Bronchial epithelial cell (primary cell): ENCODE data around the gene TNFAIP8. TPM values are rescaled to one million over a fixed set of nuclear protein-coding genes. Genes with fewer than 3 reads are reported as not detected.

Experiments used
- DNase-seq: peaks from one replicate; pipeline ENCODE4 v3.0.0-alpha.2; 2010; ENCODE audit warnings: low read depth
- FAIRE-seq: peaks from 2 replicates; lab custom pipeline; 2011; peaks lifted over from hg19 to GRCh38; lab: Jason Lieb, UNC
- H3K27me3 ChIP-seq: 2 replicates; pipeline ENCODE4 v1.5.1; 2011; ENCODE audit warnings: low read length; ENCODE audit not compliant: control insufficient read depth, insufficient read depth
- H3K36me3 ChIP-seq: 2 replicates; pipeline ENCODE4 v1.5.1; 2011; ENCODE audit warnings: low read length; ENCODE audit not compliant: control insufficient read depth, insufficient read depth
- H3K4me3 ChIP-seq: 2 replicates; pipeline ENCODE4 v1.5.1; 2011; ENCODE audit warnings: mild to moderate bottlenecking, low read depth, low read length, control low read depth
- total RNA-seq: library from RNA; depleted of rRNA; stranded (reverse); fragments of >200 nt; gene quantifications from 2 replicates; pipeline ENCODE4 v1.2.1, GENCODE V29; 2014
- TF ChIP-seq, protein P1 (sequence below): IDR thresholded peaks from 2 replicates; pipeline ENCODE4 v1.5.1; 2011; ENCODE audit warnings: mild to moderate bottlenecking, moderate library complexity, low read length, control low read depth, inconsistent platforms; ENCODE audit not compliant: insufficient read depth, severe bottlenecking

TNFAIP8 gene
- total RNA-seq, 1 donor from 2014 or later, result 51.9 TPM

DNA sequence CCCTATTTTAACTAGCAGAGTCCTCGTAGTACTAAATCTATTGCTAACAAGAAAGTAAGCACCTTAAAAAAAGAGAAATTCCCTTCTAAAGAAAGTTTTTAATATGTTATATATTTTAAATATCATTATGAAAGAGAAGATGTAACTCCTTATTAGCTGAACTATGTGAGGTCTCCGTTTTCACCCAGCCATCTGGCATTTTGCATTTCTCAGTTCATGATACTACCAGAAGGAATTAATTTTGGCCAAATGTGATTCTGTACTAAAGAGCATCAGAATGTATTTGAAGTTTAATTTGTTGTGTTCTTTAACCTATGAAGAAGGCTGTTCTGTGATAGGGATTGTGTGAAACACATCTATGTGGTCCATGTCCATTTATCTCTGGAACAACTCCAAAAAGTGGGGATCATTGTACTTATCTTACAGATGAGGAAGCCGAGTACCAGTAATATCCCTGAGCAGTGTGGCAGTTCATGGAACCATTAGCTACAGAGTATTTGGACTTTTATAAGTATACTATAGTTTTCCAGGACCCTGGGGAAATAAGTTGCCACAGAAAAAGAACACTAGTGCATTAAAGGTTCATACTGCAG lies 29.8 kb downstream of the TNFAIP8 start:
- TF ChIP-seq, protein P1, sequence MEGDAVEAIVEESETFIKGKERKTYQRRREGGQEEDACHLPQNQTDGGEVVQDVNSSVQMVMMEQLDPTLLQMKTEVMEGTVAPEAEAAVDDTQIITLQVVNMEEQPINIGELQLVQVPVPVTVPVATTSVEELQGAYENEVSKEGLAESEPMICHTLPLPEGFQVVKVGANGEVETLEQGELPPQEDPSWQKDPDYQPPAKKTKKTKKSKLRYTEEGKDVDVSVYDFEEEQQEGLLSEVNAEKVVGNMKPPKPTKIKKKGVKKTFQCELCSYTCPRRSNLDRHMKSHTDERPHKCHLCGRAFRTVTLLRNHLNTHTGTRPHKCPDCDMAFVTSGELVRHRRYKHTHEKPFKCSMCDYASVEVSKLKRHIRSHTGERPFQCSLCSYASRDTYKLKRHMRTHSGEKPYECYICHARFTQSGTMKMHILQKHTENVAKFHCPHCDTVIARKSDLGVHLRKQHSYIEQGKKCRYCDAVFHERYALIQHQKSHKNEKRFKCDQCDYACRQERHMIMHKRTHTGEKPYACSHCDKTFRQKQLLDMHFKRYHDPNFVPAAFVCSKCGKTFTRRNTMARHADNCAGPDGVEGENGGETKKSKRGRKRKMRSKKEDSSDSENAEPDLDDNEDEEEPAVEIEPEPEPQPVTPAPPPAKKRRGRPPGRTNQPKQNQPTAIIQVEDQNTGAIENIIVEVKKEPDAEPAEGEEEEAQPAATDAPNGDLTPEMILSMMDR, result no peak
- FAIRE-seq, result no peak

DNA sequence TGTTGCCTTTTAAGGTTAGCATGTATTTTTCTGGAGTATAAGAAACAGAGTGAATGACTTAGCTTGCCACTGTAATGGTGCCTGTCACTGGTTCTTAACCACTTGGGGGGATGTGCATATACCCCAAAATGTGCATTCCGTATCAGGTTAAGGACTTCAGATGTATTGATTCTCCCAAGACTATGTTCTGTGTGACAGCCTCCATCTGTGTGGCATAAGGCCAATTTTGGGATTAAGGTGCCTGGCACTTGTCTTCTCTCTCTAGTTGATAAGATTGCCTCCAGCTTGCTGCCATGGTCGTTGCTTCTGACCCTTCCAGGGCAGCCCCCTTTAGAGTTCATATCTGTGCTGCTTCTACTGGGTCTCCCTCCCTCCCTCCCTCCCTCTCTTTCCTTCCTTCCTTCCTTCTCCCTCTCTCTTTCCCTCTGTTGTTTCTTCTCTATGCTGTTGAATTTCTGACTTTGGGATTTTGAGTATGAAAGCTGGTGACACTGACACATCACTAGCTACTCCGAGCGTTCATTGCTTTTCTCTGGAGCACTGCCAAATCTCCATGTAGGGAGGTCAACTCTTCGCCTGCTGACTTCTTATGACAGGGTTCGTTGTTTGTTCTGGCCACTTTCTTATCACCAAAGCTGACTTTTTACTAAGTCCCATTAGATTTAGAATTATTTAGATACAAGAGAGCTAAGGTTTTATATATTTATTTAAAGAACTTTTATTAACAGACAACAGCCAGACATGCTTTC lies 31.0 kb downstream of the TNFAIP8 start:
- Histone ChIP-seq H3K27me3 (no peaks in the 10 kb centered on the region), H3K4me3 (no peak overlapping the region), H3K36me3 (no peaks in the 10 kb centered on the region)
- TF ChIP-seq, protein P1, result no peak
- FAIRE-seq (no peak), DNase-seq (peak; percentile 41)

More for the DNA sequence above, 29.8 kb downstream of the TNFAIP8 start:
- Histone ChIP-seq H3K4me3 (no peak overlapping the region), H3K27me3 (no peaks in the 10 kb centered on the region), H3K36me3 (no peaks in the 10 kb centered on the region)
- no peak for DNase-seq

DNA sequence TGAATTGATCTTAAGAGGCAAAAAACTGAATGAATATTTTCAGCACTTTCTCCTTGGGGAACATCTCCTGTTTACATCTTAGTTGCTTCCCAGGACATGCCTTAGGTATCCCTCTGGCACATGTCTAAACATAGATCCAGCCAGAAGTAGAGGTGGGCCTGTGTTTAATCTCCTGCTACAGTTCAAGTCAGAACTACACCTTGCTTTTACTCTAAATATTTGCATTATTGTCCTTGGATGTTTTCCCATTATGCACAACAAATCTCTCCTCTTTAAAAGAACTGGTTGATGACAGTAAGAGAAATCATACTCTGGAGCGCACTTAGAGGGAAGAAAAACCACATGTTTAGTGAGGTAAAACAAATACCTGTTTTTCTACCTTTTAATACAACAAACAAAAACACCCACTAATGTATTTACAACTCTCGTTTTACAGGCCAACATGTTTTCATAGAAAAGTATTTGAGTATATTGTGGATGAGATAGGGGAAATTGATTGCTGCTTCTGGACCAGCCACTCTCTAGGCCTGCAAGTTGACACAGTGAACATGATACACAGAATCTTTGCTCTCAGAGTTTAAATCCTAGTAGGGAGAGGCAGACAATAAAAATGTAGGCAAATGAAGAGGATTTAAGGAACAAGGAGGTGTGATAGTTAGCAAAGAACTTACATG lies 32.3 kb downstream of the TNFAIP8 start:
- H3K4me3 ChIP-seq, result no peak overlapping the region
- H3K27me3 ChIP-seq, result no peaks in the 10 kb centered on the region
- no peaks in the 10 kb centered on the region for H3K36me3 ChIP-seq
- peak; percentile 56 for DNase-seq
- TF ChIP-seq, protein P1, result no peak
- no peak for FAIRE-seq

DNA sequence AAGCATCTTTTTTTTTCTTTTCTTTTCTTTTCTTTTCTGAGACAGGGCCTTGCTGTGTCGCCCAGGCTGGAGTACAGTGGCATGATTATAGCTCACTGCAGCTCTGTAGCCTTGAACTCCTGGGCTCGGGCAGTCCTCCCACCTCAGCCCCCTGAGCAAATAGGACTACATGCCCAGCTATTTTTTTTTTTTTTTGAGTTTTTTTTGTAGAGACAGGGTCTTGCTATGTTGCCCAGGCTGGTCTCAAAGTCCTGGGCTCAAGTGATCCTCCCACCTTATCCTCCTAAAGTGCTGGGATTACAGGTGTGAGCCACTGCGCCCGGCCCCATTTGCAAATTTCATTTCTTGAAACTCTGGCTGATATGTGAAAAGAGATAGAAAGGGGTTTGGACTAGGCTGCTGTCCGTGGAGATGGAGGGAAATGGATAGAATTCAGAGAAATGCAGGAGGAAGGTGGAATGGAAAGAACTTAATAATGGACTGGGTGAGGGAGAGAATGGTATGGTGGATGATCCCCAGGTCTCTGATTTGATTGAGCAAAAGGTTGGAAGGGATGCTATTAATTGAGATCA lies 32.9 kb downstream of the TNFAIP8 start:
- Histone ChIP-seq H3K27me3 (no peaks in the 10 kb centered on the region), H3K36me3 (no peaks in the 10 kb centered on the region), H3K4me3 (no peak overlapping the region)
- TF ChIP-seq, protein P1, result no peak
- FAIRE-seq (no peak), DNase-seq (no peak)

DNA sequence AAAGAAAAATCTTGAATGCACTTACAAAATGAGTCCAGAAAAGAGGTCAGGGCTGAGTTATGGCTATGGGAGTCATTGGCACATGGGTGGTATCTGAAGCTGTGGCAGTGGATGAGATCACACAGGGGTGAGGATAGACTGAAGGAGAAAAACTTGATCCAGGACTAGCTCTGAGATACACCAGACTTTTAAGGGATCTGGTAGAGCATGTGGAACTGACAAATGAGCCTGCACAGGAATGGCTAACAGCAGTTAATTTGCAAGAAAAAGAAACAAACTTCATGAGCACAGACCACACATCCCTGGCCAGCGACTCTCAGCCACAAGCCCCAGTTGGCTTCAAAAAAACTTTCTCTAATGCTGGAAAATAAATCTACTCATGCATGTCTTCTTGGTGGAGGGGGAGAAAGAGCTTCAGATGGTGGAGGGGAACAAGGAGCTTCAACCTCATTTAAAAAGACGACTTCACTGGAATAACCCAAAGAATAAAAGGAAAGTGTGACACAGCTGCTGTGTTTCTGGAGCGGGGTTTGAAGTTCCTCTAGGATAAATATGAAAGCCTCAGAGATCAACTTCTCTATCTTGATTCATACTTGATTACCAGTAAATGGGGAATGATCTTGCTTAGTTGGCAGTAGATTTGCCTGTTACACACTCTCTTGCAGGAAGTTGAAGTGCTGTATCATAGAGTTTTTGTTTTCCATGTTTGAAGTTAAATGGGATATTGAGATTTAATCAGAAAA lies 33.6 kb downstream of the TNFAIP8 start:
- H3K36me3 ChIP-seq, result no peaks in the 10 kb centered on the region

More for the DNA sequence above, 33.6 kb downstream of the TNFAIP8 start:
- no peaks in the 10 kb centered on the region for H3K27me3 ChIP-seq
- no peak for DNase-seq
- TF ChIP-seq, protein P1, result no peak
- H3K4me3 ChIP-seq, result no peak overlapping the region
- FAIRE-seq, result no peak
